Mesendoderm (in vitro differentiated cells): Measurements from ENCODE around the gene WNT7A.

ENCODE experiments used
- DNase-seq: peaks from one replicate; pipeline ENCODE4 v3.0.0; 2013
- H2AK5ac ChIP-seq: 2 replicates; pipeline ENCODE4 v1.6.1; 2013; ENCODE audit warnings: low read length, inconsistent platforms
- H2BK120ac ChIP-seq: 2 replicates; pipeline ENCODE4 v1.6.1; 2013; ENCODE audit warnings: low read depth, mild to moderate bottlenecking, low read length, moderate library complexity, mixed read lengths
- H2BK15ac ChIP-seq: replicated peaks from 2 replicates; pipeline ENCODE4 v1.6.1; 2013; ENCODE audit warnings: low read depth, mild to moderate bottlenecking, moderate library complexity
- H2BK5ac ChIP-seq: 2 replicates; pipeline ENCODE4 v1.6.1; 2013; ENCODE audit warnings: low read length, inconsistent platforms
- H3K18ac ChIP-seq: 2 replicates; pipeline ENCODE4 v1.6.1; 2013; ENCODE audit warnings: mild to moderate bottlenecking, low read length, mixed read lengths
- H3K23ac ChIP-seq: one replicate; pipeline ENCODE4 v1.6.1; 2013; ENCODE audit warnings: low read length
- H3K27ac ChIP-seq: 2 replicates; pipeline ENCODE4 v1.5.1; 2013; ENCODE audit warnings: low read depth, mild to moderate bottlenecking, inconsistent platforms, low read length, moderate library complexity
- H3K27me3 ChIP-seq: 2 replicates; pipeline ENCODE4 v1.6.1; 2013; ENCODE audit warnings: low read length, control low read depth, mild to moderate bottlenecking, inconsistent platforms; ENCODE audit not compliant: insufficient read depth, poor library complexity
- H3K36me3 ChIP-seq: 2 replicates; pipeline ENCODE4 v1.6.1; 2013; ENCODE audit warnings: low read length, inconsistent platforms; ENCODE audit not compliant: control insufficient read depth, insufficient read depth
- H3K4ac ChIP-seq: one replicate; pipeline ENCODE4 v1.6.1; 2013; ENCODE audit warnings: low read depth, mild to moderate bottlenecking, low read length, moderate library complexity
- H3K4me1 ChIP-seq: 2 replicates; pipeline ENCODE4 v1.6.1; 2013; ENCODE audit warnings: low read depth, low read length, inconsistent platforms; ENCODE audit not compliant: control insufficient read depth
- H3K4me2 ChIP-seq: 2 replicates; pipeline ENCODE4 v1.6.1; 2013; ENCODE audit warnings: low read length
- H3K4me3 ChIP-seq: 2 replicates; pipeline ENCODE4 v1.5.1; 2013; ENCODE audit warnings: mild to moderate bottlenecking, low read length
- H3K56ac ChIP-seq: one replicate; pipeline ENCODE4 v1.6.1; 2013; ENCODE audit warnings: low read length
- H3K79me1 ChIP-seq: 2 replicates; pipeline ENCODE4 v1.6.1; 2013; ENCODE audit warnings: low read length, inconsistent platforms
- H3K79me2 ChIP-seq: 2 replicates; pipeline ENCODE4 v1.6.1; 2013; ENCODE audit warnings: mild to moderate bottlenecking, low read length; ENCODE audit not compliant: control insufficient read depth, insufficient read depth
- H3K9ac ChIP-seq: 2 replicates; pipeline ENCODE4 v1.6.1; 2013; ENCODE audit warnings: low read length, inconsistent platforms
- H4K5ac ChIP-seq: one replicate; pipeline ENCODE4 v1.6.1; 2013; ENCODE audit warnings: low read length
- H4K8ac ChIP-seq: one replicate; pipeline ENCODE4 v1.6.1; 2013; ENCODE audit warnings: low read depth, mild to moderate bottlenecking, control low read depth, low read length, moderate library complexity
- WGBS: extraction: QIAGEN DNeasy Blood & Tissue Kit; methylation state at CpG from one replicate; pipeline ENCODE4 v1.1.7; 2013; ENCODE audit warnings: low lambda C conversion rate, missing lambda C conversion rate; ENCODE audit not compliant: insufficient coverage; ENCODE audit errors: extremely low coverage; 5-methylcytosine and 5-hydroxymethylcytosine counted together

WNT7A gene

DNA sequence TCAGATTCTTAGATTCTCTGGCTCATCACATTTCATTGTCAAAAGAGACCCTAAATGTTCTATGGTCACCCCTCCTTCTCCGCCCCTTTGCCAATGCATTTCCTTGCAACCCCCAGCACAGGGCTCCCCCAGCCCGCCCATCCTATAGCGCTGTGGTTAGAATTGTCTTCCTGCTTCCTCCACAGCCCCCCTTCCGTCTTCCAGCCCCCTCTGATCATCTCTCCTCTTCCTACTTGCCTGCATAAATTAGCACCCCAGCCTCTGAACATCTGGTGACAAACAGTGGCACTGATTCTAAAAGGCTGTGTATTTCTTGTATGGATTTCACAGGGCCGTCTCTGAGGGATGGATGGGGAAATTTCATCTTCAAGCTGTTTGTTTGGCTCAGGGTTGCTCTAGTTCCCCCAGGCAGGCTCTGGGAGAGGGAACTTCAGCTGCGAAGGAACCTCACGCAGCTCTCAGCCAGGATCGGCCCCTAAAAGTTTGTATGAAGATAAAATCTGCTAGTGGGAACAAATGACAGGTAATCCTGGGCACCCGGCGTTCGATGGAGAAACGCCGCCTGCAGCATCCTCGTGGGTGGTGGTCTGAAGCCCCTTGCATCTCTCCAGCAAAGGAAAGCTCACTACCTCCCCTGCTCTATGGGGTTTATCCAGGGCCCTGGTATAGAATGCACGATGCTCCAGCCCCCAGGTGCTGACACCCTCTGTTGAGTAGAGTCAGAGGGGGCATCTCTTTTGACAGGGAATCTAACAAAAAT, 83.0 kb downstream of the WNT7A start:
- H3K27ac ChIP-seq, result no peak overlapping the region
- H3K79me1 ChIP-seq, result no peaks in the 10 kb centered on the region
- no peaks in the 10 kb centered on the region for H3K36me3 ChIP-seq
- no peak overlapping the region for H2BK15ac ChIP-seq
- no peak overlapping the region for H3K9ac ChIP-seq
- H3K27me3 ChIP-seq, result no peaks in the 10 kb centered on the region
- no peak overlapping the region for H3K23ac ChIP-seq
- WGBS, result no CpG with 5 or more reads among the region's 15 CpGs
- no peak overlapping the region for H3K4me2 ChIP-seq
- no peak for DNase-seq
- no peak overlapping the region for H4K5ac ChIP-seq
- no peak overlapping the region for H3K4me3 ChIP-seq
- H2BK120ac ChIP-seq, result no peak overlapping the region
- H3K56ac ChIP-seq, result no peak overlapping the region
- H3K79me2 ChIP-seq, result no peaks in the 10 kb centered on the region
- H2AK5ac ChIP-seq, result no peak overlapping the region
- no peak overlapping the region for H4K8ac ChIP-seq
- H3K4ac ChIP-seq, result no peak overlapping the region
- H2BK5ac ChIP-seq, result no peak overlapping the region
- peaks cover 7% of the 10 kb centered on the region for H3K4me1 ChIP-seq
- no peak overlapping the region for H3K18ac ChIP-seq

DNA sequence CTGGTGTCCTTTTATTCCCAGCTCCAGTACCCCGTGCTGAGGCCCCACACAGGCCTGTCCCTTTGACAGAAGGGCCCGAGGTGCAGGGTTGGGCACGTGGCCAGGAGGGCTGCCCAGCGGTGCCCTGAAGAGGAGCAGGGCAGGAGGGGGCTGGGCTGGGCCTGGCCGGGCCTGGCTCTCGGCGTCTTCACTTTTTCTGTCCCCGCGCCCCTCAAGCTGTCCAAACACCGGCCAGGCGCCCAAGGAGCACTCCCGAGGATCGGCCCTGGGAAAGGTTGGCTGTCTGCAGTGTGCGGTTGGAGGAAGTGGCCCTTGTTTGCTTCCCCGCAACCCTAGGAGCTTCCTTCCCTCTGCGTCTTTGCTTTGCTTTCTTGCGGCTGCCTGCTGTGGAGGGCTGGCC, 84.1 kb downstream of the WNT7A start:
- Histone ChIP-seq H2AK5ac (no peak overlapping the region), H3K18ac (no peak overlapping the region), H3K9ac (no peak overlapping the region), H2BK15ac (no peak overlapping the region), H3K79me2 (no peaks in the 10 kb centered on the region), H3K4me1 (peaks cover 7% of the 10 kb centered on the region), H3K23ac (no peak overlapping the region), H3K36me3 (no peaks in the 10 kb centered on the region), H3K4me3 (no peak overlapping the region), H3K27me3 (no peaks in the 10 kb centered on the region), H2BK120ac (no peak overlapping the region), H3K4me2 (no peak overlapping the region), H2BK5ac (no peak overlapping the region), H3K4ac (no peak overlapping the region), H3K27ac (no peak overlapping the region), H3K79me1 (no peaks in the 10 kb centered on the region), H4K8ac (no peak overlapping the region), H3K56ac (no peak overlapping the region), H4K5ac (no peak overlapping the region)
- no peak for DNase-seq
- no CpG with 5 or more reads among the region's 17 CpGs for WGBS

DNA sequence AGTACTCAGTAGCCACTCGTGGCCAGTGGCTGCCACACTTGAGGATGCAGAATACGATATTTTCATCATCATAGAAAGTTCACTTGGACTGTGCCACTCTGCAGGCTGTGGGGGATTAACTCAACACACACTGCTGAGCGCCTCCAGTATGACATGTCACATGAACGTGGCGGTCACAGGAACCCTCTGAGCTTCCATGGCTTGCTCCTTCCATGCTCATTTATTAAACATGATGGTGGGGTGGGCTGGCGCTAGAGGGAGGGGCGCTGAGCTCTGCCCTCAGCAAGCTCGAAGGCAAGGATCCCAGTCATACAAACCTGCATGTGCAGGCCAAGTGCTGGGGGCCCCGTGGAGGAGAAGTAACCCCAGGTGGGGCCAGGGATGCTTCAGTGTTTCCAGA, 85.5 kb downstream of the WNT7A start:
- DNase-seq, result no peak
- WGBS, result no CpG with 5 or more reads among the region's 9 CpGs

DNA sequence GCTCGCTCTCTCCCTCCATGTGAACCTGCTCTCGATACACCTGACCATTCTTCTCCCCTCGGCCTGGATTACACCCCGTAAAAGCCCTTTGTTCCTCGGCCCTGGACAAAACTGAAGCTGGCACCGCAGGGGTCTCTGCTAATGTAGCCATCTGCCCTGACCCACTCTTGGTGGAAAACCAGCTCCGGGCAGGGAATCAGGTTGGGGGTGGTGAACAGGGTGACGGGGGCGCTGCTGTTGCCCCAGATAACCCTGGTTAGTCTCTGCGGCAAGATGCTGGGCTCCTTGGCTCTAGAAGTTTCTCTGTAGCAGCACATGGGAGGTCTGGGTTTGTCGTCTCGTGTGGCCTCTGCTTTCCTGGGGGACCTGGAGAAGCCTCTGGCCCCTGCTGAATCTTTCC, 86.4 kb downstream of the WNT7A start:
- no peaks in the 10 kb centered on the region for H3K79me2 ChIP-seq
- H2BK15ac ChIP-seq, result no peak overlapping the region
- H3K56ac ChIP-seq, result no peak overlapping the region
- H3K4me3 ChIP-seq, result no peak overlapping the region
- H3K4me2 ChIP-seq, result no peak overlapping the region
- H2BK120ac ChIP-seq, result no peak overlapping the region
- peak overlapping the region; percentile 19 for H3K4ac ChIP-seq
- no peak for DNase-seq
- H3K27me3 ChIP-seq, result no peaks in the 10 kb centered on the region
- H2AK5ac ChIP-seq, result no peak overlapping the region
- no peak overlapping the region for H3K27ac ChIP-seq
- no peak overlapping the region for H3K18ac ChIP-seq
- no peak overlapping the region for H4K5ac ChIP-seq
- H4K8ac ChIP-seq, result no peak overlapping the region
- H2BK5ac ChIP-seq, result no peak overlapping the region
- H3K9ac ChIP-seq, result no peak overlapping the region
- no peaks in the 10 kb centered on the region for H3K79me1 ChIP-seq
- H3K4me1 ChIP-seq, result peaks cover 7% of the 10 kb centered on the region
- no peaks in the 10 kb centered on the region for H3K36me3 ChIP-seq
- H3K23ac ChIP-seq, result no peak overlapping the region
- no CpG with 5 or more reads among the region's 12 CpGs for WGBS

More for the DNA sequence above, 85.5 kb downstream of the WNT7A start:
- H3K18ac ChIP-seq, result no peak overlapping the region
- no peaks in the 10 kb centered on the region for H3K79me1 ChIP-seq
- no peaks in the 10 kb centered on the region for H3K79me2 ChIP-seq
- H3K56ac ChIP-seq, result no peak overlapping the region
- H2AK5ac ChIP-seq, result no peak overlapping the region
- H2BK120ac ChIP-seq, result no peak overlapping the region
- no peak overlapping the region for H3K4me2 ChIP-seq
- H2BK5ac ChIP-seq, result no peak overlapping the region
- no peak overlapping the region for H2BK15ac ChIP-seq
- no peak overlapping the region for H3K4me3 ChIP-seq
- no peaks in the 10 kb centered on the region for H3K36me3 ChIP-seq
- H3K27me3 ChIP-seq, result no peaks in the 10 kb centered on the region
- H3K4ac ChIP-seq, result no peak overlapping the region
- H4K8ac ChIP-seq, result no peak overlapping the region
- no peak overlapping the region for H3K23ac ChIP-seq
- peaks cover 7% of the 10 kb centered on the region for H3K4me1 ChIP-seq
- H3K9ac ChIP-seq, result no peak overlapping the region
- no peak overlapping the region for H3K27ac ChIP-seq
- H4K5ac ChIP-seq, result no peak overlapping the region

DNA sequence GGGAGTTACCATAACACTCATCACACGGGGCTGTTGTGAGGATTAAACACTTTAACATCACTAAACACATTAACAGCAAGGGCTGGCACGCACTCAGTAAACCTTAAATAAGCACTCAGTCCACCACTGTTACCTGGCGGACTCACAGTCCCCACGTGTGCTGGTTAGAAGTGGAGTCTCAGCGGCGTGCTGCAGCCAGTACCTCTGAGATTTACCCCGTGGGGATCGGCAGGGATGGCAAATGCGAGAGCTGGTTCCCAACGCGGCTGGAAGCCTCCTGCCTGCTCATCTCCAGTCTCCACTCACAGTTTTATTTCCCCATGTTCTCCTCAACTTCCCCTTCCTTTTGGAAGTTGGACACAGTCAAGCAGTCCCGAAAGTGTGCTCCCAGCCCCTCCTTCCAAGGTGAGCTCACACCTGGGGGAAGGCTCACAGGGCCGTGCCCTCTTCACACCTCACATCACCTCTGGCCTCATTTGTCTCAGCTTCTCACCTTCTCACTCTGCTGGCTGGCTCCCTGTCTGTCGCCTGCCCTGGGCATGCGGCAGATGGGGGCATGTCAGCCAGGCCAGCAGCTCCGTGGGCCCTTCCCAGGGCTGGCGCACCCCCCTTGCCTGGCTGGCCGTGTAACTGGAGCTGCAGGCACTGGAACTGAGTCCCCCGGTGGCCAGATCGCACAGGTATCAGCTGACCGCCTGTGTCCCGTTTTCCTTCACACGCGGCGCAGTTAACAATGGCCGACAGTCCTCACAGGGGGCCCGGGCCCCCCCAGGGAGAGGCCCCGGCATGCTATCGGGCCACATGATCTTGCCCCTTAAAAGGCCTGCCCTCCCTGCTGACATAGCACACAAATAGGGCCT, 87.1 kb downstream of the WNT7A start:
- Histone ChIP-seq H2BK5ac (no peak overlapping the region), H4K5ac (no peak overlapping the region), H3K56ac (no peak overlapping the region), H2BK15ac (no peak overlapping the region), H3K4me1 (peaks cover 7% of the 10 kb centered on the region), H3K23ac (no peak overlapping the region), H4K8ac (no peak overlapping the region), H3K4me2 (no peak overlapping the region), H2BK120ac (no peak overlapping the region), H3K4ac (peak overlapping the region; percentile 19), H3K27ac (no peak overlapping the region), H3K79me1 (no peaks in the 10 kb centered on the region), H2AK5ac (no peak overlapping the region), H3K18ac (no peak overlapping the region), H3K9ac (no peak overlapping the region), H3K36me3 (no peaks in the 10 kb centered on the region), H3K4me3 (no peak overlapping the region), H3K27me3 (no peaks in the 10 kb centered on the region), H3K79me2 (no peaks in the 10 kb centered on the region)
- peak; percentile 46 for DNase-seq
- no CpG with 5 or more reads among the region's 29 CpGs for WGBS
